Activated CD4-positive, CD25-positive, alpha-beta regulatory T cell treated with anti-CD3 and anti-CD28 coated beads, Interleukin-2, amount 50 U/mL, for 24 hours (primary cell): Measurements from ENCODE around the gene CNP.
A peak's percentile ranks its signal among the peaks of the same experiment; 100 is the strongest.
"Not testable (repeated sequence)": the region's sequence is repeated elsewhere in the genome, so short reads cannot be mapped to it uniquely, and the experiment has no call there.

ENCODE experiments used
- ATAC-seq, 2 donors: fragments of 150-1000 bp; cut with Tn5 transposase; one replicate each; pipeline ENCODE4 v1.10.0; 2021; ENCODE audit warnings: mild to moderate bottlenecking in 1 of 2, moderate library complexity in 1 of 2

The CNP gene

DNA sequence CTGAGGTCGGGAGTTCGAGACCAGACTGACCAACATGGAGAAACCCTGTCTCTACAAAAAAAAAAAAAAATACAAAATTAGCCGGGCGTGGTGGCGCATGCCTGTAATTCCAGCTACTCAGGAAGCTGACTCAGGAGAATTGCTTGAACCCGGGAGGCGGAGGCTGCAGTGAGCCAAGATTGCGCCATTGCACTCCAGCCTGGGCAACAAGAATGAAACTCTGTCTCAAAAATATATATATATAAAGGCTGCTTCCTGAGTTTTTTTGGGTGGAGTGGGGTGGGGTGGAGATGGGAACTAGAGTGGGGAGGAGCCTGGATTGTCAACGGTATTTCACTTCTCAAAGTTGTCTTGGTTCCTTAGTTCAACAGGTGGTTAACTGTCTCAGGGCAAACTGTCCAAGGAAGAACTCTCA lies 43.7 kb downstream of the CNP start:
- not testable (repeated sequence) for ATAC-seq

DNA sequence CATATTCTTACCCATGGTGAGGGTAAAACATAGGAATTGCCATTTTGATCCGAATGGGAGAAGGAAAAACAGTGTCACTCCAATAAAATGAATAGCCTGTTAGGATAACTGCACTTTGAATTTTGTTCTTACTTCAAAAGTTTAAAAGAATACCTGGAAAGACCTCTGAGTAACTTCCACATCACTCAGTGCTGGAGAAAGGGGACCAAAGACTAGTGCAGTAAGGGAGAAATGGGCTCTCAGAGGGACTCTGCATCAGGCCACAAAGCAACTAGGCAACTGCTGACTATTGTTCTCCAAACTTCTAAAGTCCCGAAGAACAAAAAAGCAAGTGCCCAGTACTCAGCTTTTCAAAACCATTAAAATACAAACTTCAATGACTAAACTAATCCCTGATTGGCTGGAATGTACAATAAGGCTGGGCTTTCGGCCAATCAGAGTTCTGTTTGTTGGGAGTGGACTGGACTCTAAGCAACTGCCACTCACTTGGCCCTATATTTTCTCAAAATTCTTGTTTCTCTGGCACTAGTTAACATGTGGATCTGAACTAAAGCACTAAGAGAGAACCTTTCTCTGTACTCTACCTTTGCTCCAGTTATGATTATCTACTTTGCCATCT lies 44.4 kb downstream of the CNP start:
- no peak for ATAC-seq

DNA sequence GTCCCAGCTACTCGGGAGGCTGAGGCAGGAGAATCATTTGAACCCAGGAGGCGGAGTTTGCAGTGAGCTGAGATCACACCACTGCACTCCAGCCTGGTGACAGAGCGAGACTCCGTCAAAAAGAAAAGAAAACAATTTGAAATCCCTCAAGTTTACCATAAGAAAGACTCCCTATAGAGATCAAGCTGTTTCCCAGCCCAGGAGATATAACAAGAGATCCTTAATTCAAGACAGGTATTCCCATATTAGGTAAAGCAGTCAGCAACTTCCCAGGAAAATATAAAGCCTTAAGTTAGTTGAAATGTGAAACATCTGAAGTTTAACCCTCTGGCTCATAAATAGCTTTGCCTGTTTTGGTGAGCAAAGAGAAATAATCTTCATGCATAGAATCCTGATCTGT lies 45.8 kb downstream of the CNP start:
- ATAC-seq, result not testable (repeated sequence)

DNA sequence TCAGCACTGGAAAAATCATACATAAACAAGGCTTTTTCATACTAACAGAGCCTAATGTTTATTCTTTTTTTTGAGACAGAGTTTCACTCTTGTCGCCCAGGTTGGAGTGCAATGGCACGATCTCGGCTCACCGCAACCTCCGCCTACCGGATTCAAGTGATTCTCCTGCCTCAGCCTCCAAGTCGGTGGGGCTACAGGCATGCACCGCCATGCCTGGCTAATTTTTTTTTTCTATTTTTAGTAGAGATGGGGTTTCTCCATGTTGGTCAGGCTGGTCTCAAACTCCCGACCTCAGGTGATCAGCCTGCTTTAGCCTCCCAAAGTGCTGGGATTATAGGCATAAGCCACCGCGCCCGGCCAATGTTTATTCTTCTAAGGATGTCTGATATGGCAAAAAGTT lies 47.1 kb downstream of the CNP start:
- ATAC-seq, result not testable (repeated sequence)

DNA sequence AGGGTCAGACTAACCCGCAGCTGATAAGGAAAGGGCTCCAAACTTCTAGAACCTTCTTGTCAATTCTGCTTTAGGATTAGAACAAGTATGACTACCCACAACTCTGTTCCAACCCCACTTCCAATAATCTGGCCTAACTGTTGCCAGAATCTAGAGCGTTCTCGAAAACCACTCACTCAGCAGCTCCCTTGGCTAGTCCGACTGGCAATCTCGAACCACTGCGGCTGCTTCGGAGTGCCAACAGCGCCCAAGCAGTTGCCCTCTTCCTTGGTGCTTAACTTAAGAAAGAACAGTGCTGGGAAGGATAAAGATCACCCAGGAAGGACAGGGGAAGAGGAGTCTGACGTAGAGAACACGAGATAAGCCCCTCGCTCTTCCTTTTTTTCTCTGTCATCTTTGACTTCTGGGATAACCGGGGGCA lies 49.8 kb downstream of the CNP start:
- no peak for ATAC-seq

DNA sequence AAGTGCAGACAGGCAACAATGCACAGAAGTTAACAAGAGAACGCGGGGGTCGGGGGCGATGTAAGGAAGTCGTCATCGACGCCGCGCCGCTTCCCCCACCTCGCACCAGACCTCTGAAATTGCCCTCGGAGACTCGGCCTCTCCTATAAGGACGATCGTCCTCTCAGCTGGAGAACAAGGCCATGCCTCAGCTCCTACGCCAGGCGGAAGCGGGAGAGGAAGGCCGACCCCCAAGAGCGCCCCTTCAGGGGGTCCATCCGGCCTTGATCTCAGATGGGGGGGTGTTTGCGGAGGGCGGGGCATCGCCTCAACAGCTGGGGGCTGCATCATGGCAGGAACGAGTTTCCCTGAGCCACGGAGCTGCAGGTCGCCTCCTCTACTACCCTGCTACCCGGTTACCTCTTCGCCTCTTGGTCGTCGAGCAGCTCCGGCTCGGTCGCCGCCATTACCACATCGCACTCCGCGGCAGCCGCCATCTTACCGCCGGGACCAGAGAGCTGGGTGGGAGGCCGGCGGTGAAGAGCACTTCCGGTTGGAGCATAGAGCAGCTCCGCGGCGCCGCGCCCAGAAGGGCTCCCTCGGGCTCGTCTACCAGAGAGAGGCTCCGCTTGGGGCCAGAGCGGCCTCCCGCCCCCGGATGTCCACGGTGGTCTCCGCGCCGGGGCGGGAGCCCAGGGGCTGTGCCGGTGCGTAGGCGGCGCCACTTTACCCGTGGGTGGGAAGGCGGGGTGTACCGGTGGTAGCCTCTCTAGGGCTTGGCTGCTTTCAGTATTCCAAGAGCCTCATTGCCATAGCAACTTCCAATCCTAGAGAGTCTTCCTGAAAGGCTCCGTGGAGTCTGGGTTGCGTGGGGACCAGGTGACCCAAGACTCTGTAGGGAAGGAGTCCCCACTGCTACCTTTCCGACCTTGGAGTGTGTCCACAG lies 50.6 kb downstream of the CNP start, which contains the start of gene DNAJC7:
Gene DNAJC7 (minus strand): TSS at position 499 of the 925 bp plus-strand sequence. CDS start 23 bp downstream, at position 476.
- ATAC-seq, result peak; percentile 92 to 94

DNA sequence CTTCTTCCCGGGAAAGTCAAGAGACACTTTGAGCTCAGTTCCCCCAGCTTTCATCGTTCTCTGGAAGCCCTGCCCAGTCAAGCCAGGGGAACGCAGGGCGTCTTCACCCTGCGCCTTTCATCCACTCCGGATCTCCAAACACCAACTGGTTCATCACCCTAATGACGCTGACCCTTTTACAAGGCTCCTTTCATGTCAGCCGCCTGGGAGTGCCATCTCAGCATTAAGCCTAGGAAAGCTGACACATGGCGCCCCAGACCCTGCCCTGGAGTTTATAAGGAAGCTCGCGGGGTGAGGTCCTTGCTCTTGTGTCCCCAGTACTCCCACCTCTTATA lies 51.2 kb downstream of the CNP start:
- peak; percentile 2 to 3 for ATAC-seq

DNA sequence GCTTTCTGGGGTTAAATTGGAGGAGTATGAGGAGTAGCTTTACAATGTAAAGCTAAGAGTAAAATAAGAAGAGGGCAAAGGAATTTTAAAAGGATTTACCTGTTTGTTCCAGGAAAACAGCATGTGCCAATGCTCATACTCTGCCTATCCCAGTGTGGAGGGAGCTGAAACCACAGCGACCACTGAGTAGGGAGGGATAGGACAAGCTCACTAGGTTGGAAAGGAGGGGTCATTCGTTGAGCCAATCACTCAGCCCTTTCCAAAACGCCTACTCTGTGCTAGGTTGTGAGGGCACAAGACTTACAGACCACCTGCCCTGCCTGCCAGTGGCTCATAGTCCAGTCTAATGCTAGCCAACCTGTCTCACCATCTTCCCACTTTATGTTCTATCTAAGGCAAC lies 51.7 kb downstream of the CNP start:
- no peak for ATAC-seq

DNA sequence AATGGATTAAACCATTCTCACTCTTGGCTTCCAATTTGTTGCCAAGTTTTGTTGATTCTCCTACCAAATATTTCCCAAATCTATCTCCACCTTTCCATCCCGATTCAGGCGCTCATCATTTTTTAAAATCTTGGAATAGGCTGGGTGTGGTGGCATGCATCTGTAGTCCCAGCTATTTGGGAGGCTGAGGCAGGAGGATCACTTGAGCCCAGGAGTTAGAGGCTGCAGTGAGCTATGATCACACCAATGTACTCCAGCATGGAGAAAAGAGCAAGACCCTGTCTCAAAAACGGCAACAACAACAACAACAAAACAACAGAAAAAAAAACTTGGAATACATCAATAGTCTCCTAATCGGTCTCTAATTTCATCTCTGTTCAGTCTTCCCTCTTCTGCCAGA lies 52.4 kb downstream of the CNP start:
- no peak for ATAC-seq

DNA sequence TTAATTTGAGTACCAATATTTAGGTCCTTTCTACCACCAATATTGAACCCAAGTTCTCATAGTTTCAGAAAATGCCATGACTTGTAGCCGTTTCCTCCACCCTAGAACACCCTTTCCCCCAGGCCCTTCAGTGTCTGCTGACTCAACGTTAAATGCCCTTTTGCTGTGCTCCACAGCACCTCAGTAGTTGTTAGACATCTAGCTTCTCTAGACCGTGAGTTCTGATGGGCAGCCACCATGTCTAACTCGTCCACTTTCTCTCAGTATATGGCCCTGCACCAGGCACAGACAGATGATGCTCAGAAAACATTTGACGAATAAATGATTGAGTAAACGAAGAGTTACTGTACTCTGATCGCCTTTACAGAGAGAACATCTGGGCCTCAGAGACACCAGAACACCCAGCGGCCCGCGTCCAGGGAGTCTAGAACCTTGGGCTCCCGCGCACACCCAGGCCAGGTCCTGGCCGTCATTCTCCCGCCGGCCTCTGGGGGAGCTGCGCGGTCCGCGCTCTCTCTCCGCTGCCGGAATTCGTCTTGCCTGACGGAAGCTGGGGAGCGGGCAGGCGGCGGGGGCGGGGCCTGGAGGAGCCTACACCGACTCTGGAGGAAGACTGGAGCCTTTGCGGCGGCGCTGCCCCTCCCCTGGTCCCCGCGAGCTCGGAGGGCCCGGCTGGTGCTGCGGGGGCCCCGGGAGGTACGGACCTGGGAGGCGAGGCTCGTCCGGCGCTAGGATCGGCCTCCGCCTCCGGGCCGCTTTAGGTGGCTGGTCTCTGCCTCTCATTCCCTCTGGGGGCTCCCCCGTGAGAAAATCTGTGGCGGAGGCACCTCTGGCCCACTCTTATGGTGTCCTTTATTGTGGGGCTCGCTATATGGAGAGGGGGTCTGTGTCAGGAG lies 53.2 kb downstream of the CNP start, which contains the start of gene NKIRAS2:
Gene NKIRAS2 (plus strand): TSS at position 582 of the 896 bp plus-strand sequence. CDS start 1,488 bp downstream, outside the sequence.
- ATAC-seq, result peak; percentile 71 to 75

DNA sequence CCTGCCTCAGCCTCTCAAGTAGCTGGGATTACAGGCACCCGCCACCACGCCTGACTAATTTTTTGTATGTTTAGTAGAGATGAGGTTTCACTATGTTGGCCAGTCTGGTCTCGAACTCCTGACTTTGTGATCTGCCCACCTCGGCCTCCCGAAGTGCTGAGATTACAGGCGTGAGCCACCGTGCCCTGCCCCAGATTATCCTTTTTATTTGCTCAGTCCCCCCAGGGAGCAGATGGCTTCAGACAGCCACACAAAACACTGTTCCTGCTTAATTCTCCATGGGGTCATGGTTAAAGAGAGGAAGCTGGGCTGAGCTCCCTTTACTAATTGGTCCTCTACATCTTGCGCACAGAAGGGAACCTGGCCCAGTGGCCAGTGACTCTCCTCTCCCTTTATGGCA lies 54.2 kb downstream of the CNP start:
- not testable (repeated sequence) for ATAC-seq

DNA sequence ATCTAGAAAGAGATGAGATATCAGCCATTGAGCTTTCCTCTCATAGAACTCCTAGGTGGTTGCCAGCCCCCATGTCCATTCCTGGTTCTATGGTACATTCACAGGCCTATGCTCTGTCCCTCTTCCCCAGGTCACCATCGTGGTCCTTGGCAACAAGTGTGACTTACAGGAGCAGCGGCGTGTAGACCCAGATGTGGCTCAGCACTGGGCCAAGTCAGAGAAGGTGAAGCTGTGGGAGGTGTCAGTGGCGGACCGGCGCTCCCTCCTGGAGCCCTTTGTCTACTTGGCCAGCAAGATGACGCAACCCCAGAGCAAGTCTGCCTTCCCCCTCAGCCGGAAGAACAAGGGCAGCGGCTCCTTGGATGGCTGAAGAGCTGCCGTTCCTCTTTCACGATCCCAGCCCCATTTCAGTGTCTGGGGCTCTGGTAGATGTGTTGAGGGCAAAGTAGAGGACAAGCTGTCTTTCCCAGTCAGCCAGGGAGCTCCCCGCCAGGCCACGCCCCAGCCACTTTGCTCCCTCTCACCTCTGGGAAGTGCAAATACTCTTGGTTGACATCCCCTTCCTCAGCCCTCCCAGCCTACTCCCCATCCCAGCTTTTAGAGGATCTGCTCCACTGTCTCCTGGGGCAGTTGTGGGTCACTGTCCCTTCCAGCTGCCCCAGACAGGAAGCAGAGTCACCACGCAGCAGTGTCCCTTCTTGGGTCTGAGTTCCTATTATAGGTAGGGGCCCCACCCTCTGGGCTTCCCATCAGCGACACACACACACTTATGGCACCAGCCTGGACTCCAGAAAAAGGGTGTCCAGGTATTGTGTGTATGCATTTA lies 57.1 kb downstream of the CNP start:
- ATAC-seq, result no peak

DNA sequence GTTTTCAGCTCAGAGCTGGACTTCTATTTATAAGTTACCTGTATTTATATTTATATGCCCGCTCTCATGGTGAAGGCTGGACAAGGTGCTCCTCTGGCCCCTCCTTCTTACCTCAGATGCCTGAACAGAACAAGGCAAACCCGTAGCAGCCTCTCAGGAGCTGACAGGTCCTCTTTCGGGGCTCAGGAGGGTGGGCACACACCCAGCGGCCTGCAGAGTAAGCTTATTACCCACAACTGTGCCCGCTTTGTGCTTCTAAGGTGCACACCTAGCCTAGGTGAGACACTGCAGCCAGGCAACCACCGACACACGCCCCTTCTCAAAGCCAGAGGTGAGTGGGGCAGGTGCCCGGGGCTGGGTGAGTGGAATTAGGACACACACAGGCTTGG lies 58.6 kb downstream of the CNP start:
- no peak for ATAC-seq

DNA sequence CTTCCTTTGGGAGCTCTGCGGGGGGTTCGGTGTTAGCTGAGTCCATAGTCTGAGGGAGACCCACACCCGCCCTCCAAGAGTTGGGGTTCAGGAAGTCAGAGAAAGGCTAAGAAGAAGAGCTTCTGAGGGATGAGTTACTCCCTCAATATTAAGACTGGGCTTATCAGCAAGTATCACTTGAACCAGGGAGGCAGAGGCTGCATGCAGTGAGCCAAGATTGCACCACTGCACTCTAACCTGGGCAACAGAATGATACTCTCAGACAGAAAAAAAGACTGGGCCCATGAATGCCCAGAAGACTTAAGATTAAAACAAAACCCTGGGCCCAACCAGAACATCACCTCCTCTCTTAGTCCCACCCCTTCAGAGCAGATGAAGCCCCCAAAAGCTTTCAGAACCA lies 59.3 kb downstream of the CNP start:
- no peak for ATAC-seq

DNA sequence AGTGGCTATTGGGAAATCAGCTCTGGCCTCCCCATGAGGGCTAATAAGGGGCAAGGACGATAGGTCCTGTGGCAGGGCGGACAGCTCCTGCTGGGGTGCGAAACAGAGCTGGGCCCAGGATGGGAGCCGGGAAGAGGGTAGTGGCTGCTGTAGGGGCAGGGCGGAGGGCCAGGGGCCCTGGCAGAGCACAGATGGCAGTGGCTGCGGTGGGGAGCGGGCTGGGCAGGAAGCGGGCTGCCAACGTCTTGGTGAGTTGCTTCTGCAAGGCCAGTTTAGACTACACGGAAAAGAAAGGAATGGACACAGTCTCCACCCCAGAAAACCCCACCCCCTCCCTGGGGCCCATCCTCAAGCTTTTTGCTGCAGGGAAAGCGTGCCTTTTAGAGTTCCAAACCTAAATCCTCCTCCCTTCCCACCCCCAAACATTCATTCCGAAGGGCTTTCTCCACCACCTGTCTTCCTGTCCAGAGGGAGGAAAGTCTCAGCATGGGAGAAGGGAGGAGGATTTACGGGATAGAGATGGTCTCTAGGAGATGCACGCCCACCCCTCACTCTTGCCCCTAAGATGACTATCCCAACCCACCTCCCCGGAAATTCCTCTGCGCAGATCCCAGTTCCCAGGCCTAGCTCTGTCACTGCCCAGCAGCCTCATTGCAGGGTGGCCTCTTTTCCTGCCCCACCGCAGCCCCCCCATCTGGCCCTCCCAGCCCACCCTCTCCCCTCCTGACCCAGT lies 60.4 kb downstream of the CNP start:
- no peak for ATAC-seq
